Stomach (tissue), 9 donors: ENCODE data around the gene COL27A1. TPM values are rescaled to one million over a fixed set of nuclear protein-coding genes. Genes with fewer than 3 reads are reported as not detected.

ENCODE experiments used
- DNase-seq, 2 donors: peaks; one replicate each; pipeline versions ENCODE4 v3.0.0 to v3.0.0-alpha.2; 2013 to 2019
- H3K27ac ChIP-seq, 5 donors: fragments of 200-600 bp in 4 of 5; sonication (generic) in 4 of 5; one replicate each; pipeline ENCODE4 v1.5.1; 2013 to 2019; ENCODE audit warnings: mild to moderate bottlenecking in 1 of 5, moderate library complexity in 1 of 5
- H3K27me3 ChIP-seq, 3 donors: fragments of 200-600 bp; sonication (generic); one replicate each; pipeline ENCODE4 v1.5.1; 2017 to 2019; ENCODE audit warnings: mixed run types in 1 of 3
- H3K36me3 ChIP-seq, 4 donors: fragments of 200-600 bp; sonication (generic); 1 replicate in 3 of 4; 2 replicates in 1 of 4; pipeline ENCODE4 v1.5.1; 2016 to 2019
- H3K4me1 ChIP-seq, 4 donors: fragments of 200-600 bp; sonication (generic); one replicate each; pipeline ENCODE4 v1.5.1; 2016 to 2019
- H3K4me3 ChIP-seq, 4 donors: fragments of 200-600 bp; sonication (generic) in 3 of 4; one replicate each; pipeline ENCODE4 v1.5.1; 2016 to 2019; ENCODE audit warnings: mild to moderate bottlenecking in 1 of 4
- H3K9me3 ChIP-seq, 4 donors: fragments of 200-600 bp; sonication (generic); one replicate each; pipeline ENCODE4 v1.5.1; 2016 to 2019
- CTCF ChIP-seq, 7 experiments: fragments of 450-650 bp in 4 of 7; fragments of 200-600 bp in 3 of 7; sonication (generic) in 3 of 7; IDR thresholded peaks; one replicate each; pipeline ENCODE4 v1.5.1; 2016 to 2019; ENCODE audit warnings: antibody characterized with exemption in 7 of 7, control low read depth in 2 of 7, mild to moderate bottlenecking in 1 of 7
- EP300 ChIP-seq: sonication (generic); formaldehyde crosslinking; IDR thresholded peaks from one replicate; pipeline ENCODE4 v1.6.1; 2017; ENCODE audit warnings: antibody characterized with exemption
- POLR2A ChIP-seq, 4 donors: fragments of 450-650 bp; IDR thresholded peaks; one replicate each; pipeline ENCODE4 v1.6.1; 2016; ENCODE audit warnings: antibody characterized with exemption in 4 of 4, control low read depth in 2 of 4, mild to moderate bottlenecking in 1 of 4, moderate library complexity in 1 of 4
- POLR2AphosphoS5 ChIP-seq, 3 donors: sonication (generic); formaldehyde crosslinking; IDR thresholded peaks; one replicate each; pipeline ENCODE4 v1.6.1; 2016; ENCODE audit warnings: antibody characterized with exemption in 3 of 3
- WGBS, 5 donors: extraction: QIAGEN DNeasy Blood & Tissue Kit in 3 of 5; methylation state at CpG; one replicate each; pipeline versions ENCODE4 v1.1.5 to v1.1.7; 2013 to 2018; 5-methylcytosine and 5-hydroxymethylcytosine counted together
- intact Hi-C: fragments of 100-400 bp; cut with DNase I; formaldehyde crosslinking; loops from one replicate; pipeline ENCODE4 v1.15.1; 2023; ENCODE audit warnings: low total_unique reads
- polyA plus RNA-seq, 3 donors: library from polyadenylated mRNA; stranded (reverse); fragments of 200-250 nt; gene quantifications; one replicate each; pipeline ENCODE4 v1.2.3, GENCODE V29; 2013
- total RNA-seq, 5 donors: library from RNA; depleted of rRNA; stranded (reverse); fragments of >200 nt; gene quantifications; one replicate each; pipeline versions ENCODE4 v1.1.0 to v1.2.3, GENCODE V29; 2014 to 2016
- donor health status: healthy with polysubstance abuse.
- donor health status: Bipolar disorder and iron deficiency.
- donor health status: healthy.

Gene COL27A1
- total and polyA plus RNA-seq, 8 donors: 2.9 to 26.3 (median 8.2) TPM

- H3K4me1 ChIP-seq: peaks cover 7 to 59% (median 35%) of the 10 kb centered on the region in 4 donors
- H3K36me3 ChIP-seq: no peaks in the 10 kb centered on the region
- intact Hi-C loops: no loop called here
- no peak for DNase-seq
- TF ChIP-seq POLR2AphosphoS5 (IDR thresholded peaks at IDR 0.05) (no peak), CTCF (IDR thresholded peaks at IDR 0.05) (no peak), POLR2A (IDR thresholded peaks at IDR 0.05) (no peak), EP300 (no peak)
- H3K27me3 ChIP-seq: no peaks in the 10 kb centered on the region
- no peak overlapping the region for H3K4me3 ChIP-seq
- H3K9me3 ChIP-seq: no peaks in the 10 kb centered on the region
- peak overlapping the region in 1 of 5 donors; percentile 49 for H3K27ac ChIP-seq
- WGBS, 5 donors: 95 to 100% (median 100%) methylated on average over 2 of the region's 2 CpGs
Measured at GRCh38 chr9:114179516-114179915, 24.2 kb downstream of the COL27A1 start.

- Histone ChIP-seq H3K27me3 (no peaks in the 10 kb centered on the region), H3K4me1 (peaks cover 7 to 48% (median 29%) of the 10 kb centered on the region in 4 donors), H3K27ac (peak overlapping the region in 4 of 5 donors; percentile 10 to 65 (median 27)), H3K4me3 (no peak overlapping the region), H3K9me3 (no peaks in the 10 kb centered on the region), H3K36me3 (no peaks in the 10 kb centered on the region)
- intact Hi-C loops: no loop called here
- DNase-seq: peak in 1 of 2 donors; percentile 84
- WGBS, 5 donors: 45 to 63% (median 55%) methylated on average over 12 to 14 of the region's 14 CpGs
- no peak for TF ChIP-seq POLR2AphosphoS5 (IDR thresholded peaks at IDR 0.05)
- TF ChIP-seq POLR2A (IDR thresholded peaks at IDR 0.05): no peak
- TF ChIP-seq CTCF (IDR thresholded peaks at IDR 0.05): no peak
- no peak for TF ChIP-seq EP300
Measured at GRCh38 chr9:114180696-114181606, 25.6 kb downstream of the COL27A1 start.

GRCh38 chr9:114181607-114182409, 26.5 kb downstream of the COL27A1 start:
- Histone ChIP-seq H3K4me3 (no peak overlapping the region), H3K36me3 (no peaks in the 10 kb centered on the region), H3K4me1 (peaks cover 7 to 39% (median 24%) of the 10 kb centered on the region in 4 donors), H3K9me3 (no peaks in the 10 kb centered on the region), H3K27me3 (no peaks in the 10 kb centered on the region), H3K27ac (peak overlapping the region; percentile 9 to 65 (median 21))
- DNase-seq: peak in 1 of 2 donors; percentile 81
- no peak for TF ChIP-seq POLR2A (IDR thresholded peaks at IDR 0.05)
- TF ChIP-seq POLR2AphosphoS5 (IDR thresholded peaks at IDR 0.05): no peak
- TF ChIP-seq CTCF (IDR thresholded peaks at IDR 0.05): no peak
- no peak for TF ChIP-seq EP300
- intact Hi-C loops: no loop called here
- 65 to 80% (median 77%) methylated on average over 9 of the region's 9 CpGs for WGBS, 5 donors

- TF ChIP-seq EP300 (no peak), POLR2A (IDR thresholded peaks at IDR 0.05) (no peak)
- Histone ChIP-seq H3K36me3 (no peaks in the 10 kb centered on the region), H3K27me3 (no peaks in the 10 kb centered on the region), H3K4me3 (no peak overlapping the region), H3K4me1 (peaks cover 0 to 31% (median 18%) of the 10 kb centered on the region in 4 donors), H3K9me3 (no peaks in the 10 kb centered on the region), H3K27ac (no peak overlapping the region)
- no peak for DNase-seq
- WGBS, 5 donors: 77 to 87% (median 84%) methylated on average over 6 of the region's 6 CpGs
- intact Hi-C loops: no loop called here
Measured at GRCh38 chr9:114183006-114183405, 27.7 kb downstream of the COL27A1 start.
